ENCODE results near the gene GJD3. TPM values are rescaled to one million over a fixed set of nuclear protein-coding genes. Genes with fewer than 3 reads are reported as not detected.
"Not testable (repeated sequence)": the region's sequence is repeated elsewhere in the genome, so short reads cannot be mapped to it uniquely, and the experiment has no call there.

The GJD3 gene
- total and polyA plus RNA-seq, 12 donors: 0.65 to 6.2 (median 1.6) TPM

DNA sequence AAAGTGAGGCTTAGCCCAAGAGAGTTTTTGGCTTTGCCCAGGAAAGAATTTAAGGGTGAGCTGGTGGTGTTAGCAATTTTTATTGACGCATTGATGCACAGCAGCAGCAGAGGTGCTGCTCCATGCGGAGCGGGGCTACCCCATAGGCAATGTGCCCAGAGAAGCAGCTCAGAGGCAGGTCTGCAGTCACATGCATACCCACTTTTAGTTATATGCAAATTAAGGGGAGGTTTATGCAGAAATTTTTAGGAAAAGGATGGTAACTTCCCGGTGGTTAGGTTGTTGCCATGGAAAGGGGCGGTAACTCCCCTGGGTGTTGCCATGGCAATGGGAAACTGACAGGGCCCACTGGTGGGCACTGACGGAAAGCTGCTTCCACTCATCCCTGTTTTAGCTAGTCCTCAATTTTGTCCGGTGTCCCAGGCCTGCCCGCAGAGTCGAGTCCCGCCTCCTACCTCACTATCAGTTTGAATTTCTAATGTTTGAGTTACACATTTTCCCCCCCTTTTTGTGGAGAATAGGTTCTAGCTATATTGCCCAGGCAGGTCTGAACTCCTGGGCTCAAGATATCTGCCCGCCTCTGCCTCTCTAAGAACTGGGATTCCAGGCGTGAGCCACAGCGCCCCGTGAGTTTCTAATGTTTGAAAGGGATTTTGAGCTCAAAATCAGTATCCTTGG is 10.4 kb upstream of the GJD3 start:
- peaks cover 0 to 2% (median 0%) of the 10 kb centered on the region in 7 donors for H3K27me3 ChIP-seq
- no peak overlapping the region for H3K27ac ChIP-seq
- no peaks in the 10 kb centered on the region for H3K9me3 ChIP-seq
- 89 to 90% methylated on average over 14 of the region's 14 CpGs for WGBS, 2 donors
- no peak overlapping the region for H3K4me3 ChIP-seq
- TF ChIP-seq, protein P1, sequence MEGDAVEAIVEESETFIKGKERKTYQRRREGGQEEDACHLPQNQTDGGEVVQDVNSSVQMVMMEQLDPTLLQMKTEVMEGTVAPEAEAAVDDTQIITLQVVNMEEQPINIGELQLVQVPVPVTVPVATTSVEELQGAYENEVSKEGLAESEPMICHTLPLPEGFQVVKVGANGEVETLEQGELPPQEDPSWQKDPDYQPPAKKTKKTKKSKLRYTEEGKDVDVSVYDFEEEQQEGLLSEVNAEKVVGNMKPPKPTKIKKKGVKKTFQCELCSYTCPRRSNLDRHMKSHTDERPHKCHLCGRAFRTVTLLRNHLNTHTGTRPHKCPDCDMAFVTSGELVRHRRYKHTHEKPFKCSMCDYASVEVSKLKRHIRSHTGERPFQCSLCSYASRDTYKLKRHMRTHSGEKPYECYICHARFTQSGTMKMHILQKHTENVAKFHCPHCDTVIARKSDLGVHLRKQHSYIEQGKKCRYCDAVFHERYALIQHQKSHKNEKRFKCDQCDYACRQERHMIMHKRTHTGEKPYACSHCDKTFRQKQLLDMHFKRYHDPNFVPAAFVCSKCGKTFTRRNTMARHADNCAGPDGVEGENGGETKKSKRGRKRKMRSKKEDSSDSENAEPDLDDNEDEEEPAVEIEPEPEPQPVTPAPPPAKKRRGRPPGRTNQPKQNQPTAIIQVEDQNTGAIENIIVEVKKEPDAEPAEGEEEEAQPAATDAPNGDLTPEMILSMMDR (IDR thresholded peaks at IDR 0.05): no peak
- intact Hi-C loops (cut with DNase I): no loop called here
- H3K4me1 ChIP-seq: no peaks in the 10 kb centered on the region
- DNase-seq (no peak), ATAC-seq (no peak)
- no peaks in the 10 kb centered on the region for H3K36me3 ChIP-seq

DNA sequence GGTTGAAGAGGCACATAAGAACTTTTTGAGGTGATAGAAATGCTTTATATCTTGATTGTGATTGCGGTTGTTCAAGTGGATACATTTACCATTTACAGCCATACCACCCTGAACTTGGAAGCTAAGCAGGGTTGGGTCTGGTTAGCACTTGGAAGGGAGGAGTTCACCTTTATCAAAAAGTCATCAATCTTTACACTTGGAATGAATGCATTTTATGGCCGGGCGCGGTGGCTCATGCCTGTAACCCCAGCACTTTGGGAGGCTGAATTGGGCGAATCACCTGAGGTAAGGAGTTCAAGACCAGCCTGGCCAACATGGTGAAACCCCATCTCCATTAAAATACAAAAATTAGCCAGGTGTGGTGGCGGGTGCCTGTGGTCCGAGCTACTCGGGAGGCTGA is 9.5 kb upstream of the GJD3 start:
- intact Hi-C loops (cut with DNase I): no loop called here
- TF ChIP-seq, protein P1 (IDR thresholded peaks at IDR 0.05): no peak
- ATAC-seq (no peak), DNase-seq (no peak)
- Histone ChIP-seq H3K4me3 (no peak overlapping the region), H3K9me3 (no peaks in the 10 kb centered on the region), H3K27ac (no peak overlapping the region), H3K36me3 (no peaks in the 10 kb centered on the region), H3K27me3 (peaks cover 0 to 2% (median 0%) of the 10 kb centered on the region in 7 donors), H3K4me1 (no peaks in the 10 kb centered on the region)
- 90 to 96% methylated on average over 8 of the region's 8 CpGs for WGBS, 2 donors

DNA sequence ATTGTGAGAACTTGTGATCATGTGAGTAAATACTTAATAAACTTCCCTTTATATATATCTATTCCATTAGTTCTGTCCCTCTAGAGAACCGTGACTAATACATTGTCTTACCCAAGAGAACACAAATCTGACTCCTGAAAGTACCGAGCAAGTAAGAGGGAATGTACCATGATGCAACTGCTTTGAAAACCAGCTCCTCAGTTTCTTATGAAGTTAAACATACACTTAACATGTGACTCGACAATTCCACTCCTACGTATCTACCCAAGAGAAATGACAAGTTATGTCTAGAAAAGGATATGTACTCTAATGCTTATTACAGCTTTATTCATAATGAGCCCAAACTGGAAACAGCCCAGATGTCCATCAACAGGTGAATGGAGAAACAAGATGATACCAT is 8.8 kb upstream of the GJD3 start:
- H3K9me3 ChIP-seq: no peaks in the 10 kb centered on the region
- H3K36me3 ChIP-seq: no peaks in the 10 kb centered on the region
- peaks cover 0 to 2% (median 0%) of the 10 kb centered on the region in 7 donors for H3K27me3 ChIP-seq
- ATAC-seq (no peak), DNase-seq (no peak)
- no peak overlapping the region for H3K27ac ChIP-seq
- no peak overlapping the region for H3K4me3 ChIP-seq
- TF ChIP-seq, protein P1 (IDR thresholded peaks at IDR 0.05): no peak
- no peaks in the 10 kb centered on the region for H3K4me1 ChIP-seq
- intact Hi-C loops (cut with DNase I): no loop called here
- WGBS, 2 donors: 82 to 87% methylated on average over 4 of the region's 4 CpGs

DNA sequence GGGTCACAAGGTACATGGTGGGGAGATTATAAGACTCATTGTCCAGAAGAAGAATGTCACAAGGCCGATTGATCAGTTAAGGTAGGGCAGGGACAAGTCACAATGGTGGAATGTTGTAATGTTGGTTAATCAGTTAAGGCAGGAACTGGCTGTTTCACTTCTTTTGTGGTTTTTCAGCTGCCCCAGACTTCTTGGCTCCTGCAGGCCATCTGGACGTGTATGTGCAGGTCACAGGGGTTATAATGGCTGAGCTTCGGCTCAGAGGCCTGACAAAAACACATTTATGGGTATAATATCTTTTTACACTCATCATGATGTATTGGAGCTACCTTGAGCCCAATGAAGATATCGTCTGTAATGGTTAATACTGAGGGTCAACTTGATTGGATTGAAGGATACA is 8.1 kb upstream of the GJD3 start:
- H3K36me3 ChIP-seq; H3K9me3 ChIP-seq; H3K27ac ChIP-seq; DNase-seq; H3K27me3 ChIP-seq; H3K4me1 ChIP-seq; ATAC-seq; intact Hi-C loops (cut with DNase I); H3K4me3 ChIP-seq: not testable (repeated sequence)
- WGBS, 2 donors: 59 to 74% methylated on average over 4 of the region's 4 CpGs

DNA sequence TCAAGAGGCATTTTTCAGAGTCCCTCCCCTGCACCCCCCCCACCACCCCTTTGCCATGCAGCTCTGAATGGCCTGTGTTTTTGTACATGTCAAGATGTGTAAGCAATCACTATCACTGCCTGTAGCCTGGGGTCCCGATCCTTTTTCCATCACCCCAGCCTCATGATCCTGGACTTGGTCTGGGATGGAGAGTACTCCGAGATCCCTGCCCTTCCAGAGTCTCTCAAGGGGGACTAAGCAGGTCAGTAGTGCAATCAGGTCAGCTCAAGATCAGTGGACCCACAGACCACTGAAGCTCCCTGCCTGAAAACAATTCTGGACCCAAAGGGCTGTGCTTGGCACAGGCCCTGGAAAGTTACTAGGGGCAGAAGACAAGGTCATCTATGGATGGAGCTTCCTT is 7.5 kb upstream of the GJD3 start:
- no peak overlapping the region for H3K27ac ChIP-seq
- no peaks in the 10 kb centered on the region for H3K4me1 ChIP-seq
- H3K27me3 ChIP-seq: peaks cover 0 to 2% (median 0%) of the 10 kb centered on the region in 7 donors
- ATAC-seq (no peak), DNase-seq (no peak)
- intact Hi-C loops (cut with DNase I): no loop called here
- H3K9me3 ChIP-seq: no peaks in the 10 kb centered on the region
- H3K36me3 ChIP-seq: no peaks in the 10 kb centered on the region
- no peak overlapping the region for H3K4me3 ChIP-seq
- 91 to 95% methylated on average over 2 of the region's 2 CpGs for WGBS, 2 donors
- TF ChIP-seq, protein P1 (IDR thresholded peaks at IDR 0.05): no peak
